ENCODE data around the gene FOXO1.

- TF ChIP-seq, protein P1, sequence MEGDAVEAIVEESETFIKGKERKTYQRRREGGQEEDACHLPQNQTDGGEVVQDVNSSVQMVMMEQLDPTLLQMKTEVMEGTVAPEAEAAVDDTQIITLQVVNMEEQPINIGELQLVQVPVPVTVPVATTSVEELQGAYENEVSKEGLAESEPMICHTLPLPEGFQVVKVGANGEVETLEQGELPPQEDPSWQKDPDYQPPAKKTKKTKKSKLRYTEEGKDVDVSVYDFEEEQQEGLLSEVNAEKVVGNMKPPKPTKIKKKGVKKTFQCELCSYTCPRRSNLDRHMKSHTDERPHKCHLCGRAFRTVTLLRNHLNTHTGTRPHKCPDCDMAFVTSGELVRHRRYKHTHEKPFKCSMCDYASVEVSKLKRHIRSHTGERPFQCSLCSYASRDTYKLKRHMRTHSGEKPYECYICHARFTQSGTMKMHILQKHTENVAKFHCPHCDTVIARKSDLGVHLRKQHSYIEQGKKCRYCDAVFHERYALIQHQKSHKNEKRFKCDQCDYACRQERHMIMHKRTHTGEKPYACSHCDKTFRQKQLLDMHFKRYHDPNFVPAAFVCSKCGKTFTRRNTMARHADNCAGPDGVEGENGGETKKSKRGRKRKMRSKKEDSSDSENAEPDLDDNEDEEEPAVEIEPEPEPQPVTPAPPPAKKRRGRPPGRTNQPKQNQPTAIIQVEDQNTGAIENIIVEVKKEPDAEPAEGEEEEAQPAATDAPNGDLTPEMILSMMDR (IDR thresholded peaks at IDR 0.05 in 2 of 3, conservative IDR thresholded peaks at IDR 0.05 in 1 of 3; ENCODE audit: borderline replicate concordance in 1 of 3, insufficient read depth in 1 of 3, low read depth in 2 of 3, low read length in 2 of 3): no peak
- TF ChIP-seq EZH2 (IDR thresholded peaks at IDR 0.05) (no peak), POLR2AphosphoS5 (IDR thresholded peaks at IDR 0.05; ENCODE audit: low read depth, low read length) (no peak)
Observed at GRCh38 chr13:40681341-40682146, 15.1 kb upstream of the FOXO1 start.

All from HCT116 (cell line).